K562 (cell line): ENCODE measurements around the gene DYNLT2B. TPM values are rescaled to one million over a fixed set of nuclear protein-coding genes. Genes with fewer than 3 reads are reported as not detected.

Experiments used
- ATAC-seq: fragments of 200-7000 bp; cut with Tn5 transposase; 3 replicates; pipeline ENCODE4 v1.9.1; 2020; ENCODE audit warnings: moderate library complexity
- BruUV-seq: library from RNA; stranded (reverse); fragments of 400-500 nt; replicated peaks from 2 replicates; lab custom pipeline; 2021; lab: Mats Ljungman, UMichigan
- CTCF ChIA-PET: fragments of 300-600 bp; formaldehyde crosslinking; extraction: SDS; loops from one replicate; lab custom pipeline; 2021; ENCODE audit warnings: low intra/inter-chr PET ratio; lab: Yijun Ruan, JAX
- POLR2A ChIA-PET: fragments of 300-600, 350-650 bp; sonication (Branson Sonifier 250); formaldehyde crosslinking; extraction: SDS; loops from one replicate; lab custom pipeline; 2021; ENCODE audit warnings: antibody characterized with exemption, inconsistent platforms; lab: Yijun Ruan, JAX
- DNase-seq, 4 experiments: peaks; one replicate each; pipeline versions ENCODE4 v3.0.0 to v3.0.0-alpha.2; 2011 to 2018; ENCODE audit warnings: low spot score in 3 of 4, mixed read lengths in 3 of 4; ENCODE audit errors: extremely low read depth in 1 of 4
- FAIRE-seq: peaks from 2 replicates; lab custom pipeline; 2011; peaks lifted over from hg19 to GRCh38; lab: Jason Lieb, UNC
- H2AFZ ChIP-seq: 2 replicates; pipeline ENCODE4 v1.6.0; 2011; ENCODE audit warnings: low read depth, low read length, control low read depth, inconsistent platforms
- H3K27ac ChIP-seq: fragments of 200-600 bp; 3 replicates; pipeline ENCODE4 v1.8.0; 2011; ENCODE audit warnings: low read depth, mild to moderate bottlenecking, control low read depth, inconsistent platforms, low read length, moderate library complexity, mixed read lengths; ENCODE audit errors: extremely low read depth
- H3K27me3 ChIP-seq, 2 experiments: fragments of 300-600 bp in 1 of 2; 2 replicates in 1 of 2; 3 replicates in 1 of 2; pipeline versions ENCODE4 v1.6.0 to v1.8.0; 2011; ENCODE audit warnings: inconsistent platforms in 2 of 2, low read length in 2 of 2, mild to moderate bottlenecking in 1 of 2, mixed read lengths in 1 of 2, moderate library complexity in 1 of 2; ENCODE audit not compliant: control insufficient read depth in 2 of 2, insufficient read depth in 2 of 2
- H3K36me3 ChIP-seq: fragments of 300-600 bp; 3 replicates; pipeline ENCODE4 v1.8.0; 2011; ENCODE audit warnings: mild to moderate bottlenecking, low read length, inconsistent platforms; ENCODE audit not compliant: control insufficient read depth, insufficient read depth
- H3K4me1 ChIP-seq, 2 experiments: fragments of 200-600 bp in 1 of 2; replicated peaks in 1 of 2; 2 replicates in 1 of 2; 3 replicates in 1 of 2; pipeline versions ENCODE4 v1.5.1 to v1.8.0; 2011; ENCODE audit warnings: inconsistent platforms in 2 of 2, low read length in 2 of 2, mild to moderate bottlenecking in 1 of 2, mixed read lengths in 1 of 2, moderate library complexity in 1 of 2; ENCODE audit not compliant: control insufficient read depth in 2 of 2, insufficient read depth in 2 of 2
- H3K4me2 ChIP-seq: 2 replicates; pipeline ENCODE4 v1.6.1; 2011; ENCODE audit warnings: low read length, control low read depth, inconsistent platforms, mixed read lengths; ENCODE audit not compliant: insufficient read depth
- H3K4me3 ChIP-seq: fragments of 200-600 bp; sonication (generic), shearing (Covaris generic); 2 replicates; pipeline ENCODE4 v1.5.1; 2016; ENCODE audit warnings: control low read depth, inconsistent platforms
- H3K79me2 ChIP-seq: fragments of 200-600 bp; 3 replicates; pipeline ENCODE4 v1.8.0; 2011; ENCODE audit warnings: low read length, inconsistent platforms; ENCODE audit not compliant: control insufficient read depth, insufficient read depth
- H3K9ac ChIP-seq, 2 experiments: 2 replicates each; pipeline versions ENCODE4 v1.6.0 to v1.6.1; 2011; ENCODE audit warnings: low read depth in 2 of 2, low read length in 2 of 2, control low read depth in 1 of 2, inconsistent platforms in 1 of 2, mild to moderate bottlenecking in 1 of 2, mixed read lengths in 1 of 2; ENCODE audit not compliant: insufficient read depth in 1 of 2
- H3K9me1 ChIP-seq: one replicate; pipeline ENCODE4 v1.6.0; 2011; ENCODE audit warnings: inconsistent platforms, mild to moderate bottlenecking, low read length, moderate library complexity; ENCODE audit not compliant: control insufficient read depth, insufficient read depth
- H3K9me3 ChIP-seq: replicated peaks from 2 replicates; pipeline ENCODE4 v1.5.1; 2011; ENCODE audit warnings: low read depth, low read length, inconsistent platforms; ENCODE audit not compliant: control insufficient read depth, insufficient read depth
- H4K20me1 ChIP-seq: replicated peaks from 2 replicates; pipeline ENCODE4 v1.6.1; 2011; ENCODE audit warnings: low read length, inconsistent platforms, mixed read lengths; ENCODE audit not compliant: control insufficient read depth, insufficient read depth
- BCOR ChIP-seq: fragments of 450-650 bp; IDR thresholded peaks from 2 replicates; pipeline ENCODE4 v1.6.1; 2016
- E2F4 ChIP-seq: sonication (generic); formaldehyde crosslinking; IDR thresholded peaks from 2 replicates; pipeline ENCODE4 v1.8.0; 2022; ENCODE audit warnings: mild to moderate bottlenecking, low read depth, missing genetic modification reagents
- ETS2 ChIP-seq: IDR thresholded peaks from 2 replicates; pipeline ENCODE4 v1.6.1; 2016; ENCODE audit warnings: borderline replicate concordance, missing genetic modification characterization, mild to moderate bottlenecking, moderate library complexity, missing compliant biosample characterization; ENCODE audit not compliant: poor library complexity, severe bottlenecking
- HNRNPK ChIP-seq: fragments of 200-400 bp; formaldehyde crosslinking; IDR thresholded peaks from one replicate; pipeline ENCODE4 v1.6.1; 2018; ENCODE audit warnings: mild to moderate bottlenecking, low read depth, low read length; ENCODE audit not compliant: poor library complexity, severe bottlenecking
- NCOA6 ChIP-seq: fragments of 450-650 bp; IDR thresholded peaks from 2 replicates; pipeline ENCODE4 v1.6.1; 2017; ENCODE audit warnings: mild to moderate bottlenecking
- POLR2B ChIP-seq: fragments of 450-650 bp; IDR thresholded peaks from 2 replicates; pipeline ENCODE4 v1.6.1; 2018; ENCODE audit warnings: low read depth; ENCODE audit not compliant: partially characterized antibody
- RERE ChIP-seq: sonication (generic); formaldehyde crosslinking; IDR thresholded peaks from 2 replicates; pipeline ENCODE4 v1.8.0; 2023; ENCODE audit warnings: missing genetic modification reagents, mild to moderate bottlenecking, borderline replicate concordance
- SMARCA5 ChIP-seq: fragments of 450-650 bp; IDR thresholded peaks from 2 replicates; pipeline ENCODE4 v1.6.1; 2016
- TCF3 ChIP-seq: sonication (generic); formaldehyde crosslinking; IDR thresholded peaks from 2 replicates; pipeline ENCODE4 v1.4.0; 2020; ENCODE audit warnings: mild to moderate bottlenecking, missing genetic modification reagents
- ZC3H8 ChIP-seq: fragments of 450-650 bp; IDR thresholded peaks from 2 replicates; pipeline ENCODE4 v1.6.1; 2017
- ZNF121 ChIP-seq: sonication (generic); formaldehyde crosslinking; conservative IDR thresholded peaks from 2 replicates; pipeline ENCODE4 v1.8.0; 2022; ENCODE audit warnings: missing genetic modification reagents
- ZNF175 ChIP-seq: fragments of 200-800 bp; sonication (Bioruptor generic); IDR thresholded peaks from 2 replicates; pipeline ENCODE4 v1.6.1; 2016; ENCODE audit warnings: low read depth, mild to moderate bottlenecking, missing genetic modification characterization, missing compliant biosample characterization
- ZSCAN29 ChIP-seq: fragments of 450-650 bp; IDR thresholded peaks from 2 replicates; pipeline ENCODE4 v1.6.1; 2017
- WGBS: fragments of 100-300 bp; shearing (Covaris generic); methylation state at CpG from one replicate; pipeline ENCODE4 v1.1.6; 2016; ENCODE audit warnings: low coverage, mixed read lengths; ENCODE audit not compliant: insufficient coverage; ENCODE audit errors: missing lambda C conversion rate; 5-methylcytosine and 5-hydroxymethylcytosine counted together
- in situ Hi-C: fragments of 300-500 bp; cut with MboI; formaldehyde crosslinking; loops from 4 replicates; pipeline ENCODE4 v1.15.0; 2018; ENCODE audit warnings: inconsistent platforms, mixed read lengths
- intact Hi-C: fragments of 100-400 bp; cut with micrococcal nuclease; formaldehyde crosslinking; loops from 2 replicates; pipeline ENCODE4 v1.14.2; 2022
- polyA plus RNA-seq, 8 experiments: library from polyadenylated mRNA; depleted of rRNA in 4 of 8; stranded (reverse) in 5 of 8; unstranded in 3 of 8; fragments of >200 nt; fragmentation: Nextera tagmentation in 2 of 8; fragmentation: Illumina TruSeq in 1 of 8; extraction: Ambion mirVana in 2 of 8; extraction: Trizol in 1 of 8; gene quantifications; 2 replicates each; pipeline versions ENCODE4 v1.2.1 to v1.2.3, GENCODE V29; 2011 to 2014; ENCODE audit warnings: inconsistent platforms in 1 of 8, missing spikeins in 1 of 8
- total RNA-seq, 7 experiments: library from RNA; depleted of rRNA in 6 of 7; stranded (reverse); fragments of >200 nt in 6 of 7; fragmentation: Illumina TruSeq in 2 of 7; extraction: Trizol in 2 of 7; gene quantifications; 2 replicates each; pipeline versions ENCODE4 v1.2.1 to v1.2.3, GENCODE V29; 2011 to 2021; ENCODE audit warnings: low replicate concordance in 1 of 7

Gene DYNLT2B
- total and polyA plus RNA-seq, 9 of the 15 experiments (the other 6 are each of a cell fraction or from before 2014, with no cell fraction given): 6.5 to 19.9 (median 8.7) TPM

- TF ChIP-seq RERE (CRISPR knock-in tag): no peak
Observed at GRCh38 chr3:196315821-196316220, 2.2 kb downstream of the DYNLT2B start (continued).

GRCh38 chr3:196314597-196314996, 3.4 kb downstream of the DYNLT2B start:
- 82% methylated on average over 3 of the region's 3 CpGs for WGBS
- FAIRE-seq (no peak), DNase-seq (no peak), ATAC-seq (no peak)
- ChIA-PET POLR2A (interaction anchor here (0.6 to 1.5 kb wide), 4 partner anchors 9 to 922 kb away, joined by 3 to 4 read pairs (median 4); no protein-coding TSS in a partner anchor), CTCF (no interaction called here)
- H3K9me1 ChIP-seq: no peaks in the 10 kb centered on the region
- H3K9ac ChIP-seq: no peak overlapping the region
- no peak overlapping the region for H3K4me3 ChIP-seq
- BruUV-seq: no TSS peak
- H3K27ac ChIP-seq: no peak overlapping the region
- in situ Hi-C loops (no loop called here), intact Hi-C loops (no loop called here)
- no peaks in the 10 kb centered on the region for H4K20me1 ChIP-seq
- peaks cover 16% of the 10 kb centered on the region for H3K79me2 ChIP-seq
- peaks cover 13% of the 10 kb centered on the region; the same call in 2 of the 3 replicates for H3K36me3 ChIP-seq
- no peak overlapping the region for H3K4me2 ChIP-seq
- peaks cover 4 to 15% of the 10 kb centered on the region in 2 experiments; a peak in 4 of 5 replicates for H3K4me1 ChIP-seq
- H3K9me3 ChIP-seq: no peaks in the 10 kb centered on the region; the same call in 1 of the 2 replicates
- H2AFZ ChIP-seq: no peak overlapping the region
- H3K27me3 ChIP-seq: no peaks in the 10 kb centered on the region; a peak in 1 of 5 replicates
- TF ChIP-seq BCOR (peak; percentile 50; the same call in 1 of the 2 replicates), ETS2 (tag) (no peak), NCOA6 (no peak), SMARCA5 (peak; percentile 25; the same call in 1 of the 2 replicates), POLR2B (peak; percentile 32), TCF3 (no peak), ZSCAN29 (no peak), HNRNPK (no peak), ZNF175 (CRISPR knock-in tag) (no peak), ZNF121 (CRISPR knock-in tag) (peak; percentile 94), E2F4 (CRISPR knock-in tag) (no peak), ZC3H8 (no peak)
